Mammary epithelial cell (primary cell): ENCODE results near the gene RABGAP1L.

Experiments
- EZH2 ChIP-seq: IDR thresholded peaks from 2 replicates; pipeline ENCODE4 v1.6.1; 2012; ENCODE audit warnings: low read length, inconsistent platforms, borderline replicate concordance
- TF ChIP-seq, protein P1 (sequence below), 2 donors: IDR thresholded peaks in 1 of 2; conservative IDR thresholded peaks in 1 of 2; 2 replicates each; pipeline ENCODE4 v1.5.1; 2011 to 2012; ENCODE audit warnings: inconsistent platforms in 2 of 2, low read length in 2 of 2, mild to moderate bottlenecking in 2 of 2, control low read depth in 1 of 2, low read depth in 1 of 2; ENCODE audit not compliant: insufficient read depth in 1 of 2; ENCODE audit errors: extremely low read depth in 1 of 2

DNA sequence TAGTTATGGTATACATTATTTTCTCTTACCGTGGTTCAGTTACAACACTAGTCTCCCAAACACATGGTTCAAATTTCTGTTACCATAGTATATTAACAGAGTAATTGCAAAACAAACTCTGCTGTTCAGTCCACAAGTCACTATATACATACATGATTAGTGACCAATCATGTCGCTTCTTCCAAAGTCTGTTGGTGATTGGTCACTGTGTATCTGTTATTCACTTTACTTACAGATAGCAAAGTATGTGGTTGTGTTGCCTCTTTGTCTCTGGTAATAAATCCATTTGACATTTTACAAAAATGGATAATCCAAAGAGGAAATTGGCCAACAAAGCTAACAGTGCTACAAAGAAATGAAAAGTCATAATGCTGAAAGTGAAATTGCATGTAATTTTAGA, 107.2 kb downstream of the RABGAP1L start:
- TF ChIP-seq, protein P1, sequence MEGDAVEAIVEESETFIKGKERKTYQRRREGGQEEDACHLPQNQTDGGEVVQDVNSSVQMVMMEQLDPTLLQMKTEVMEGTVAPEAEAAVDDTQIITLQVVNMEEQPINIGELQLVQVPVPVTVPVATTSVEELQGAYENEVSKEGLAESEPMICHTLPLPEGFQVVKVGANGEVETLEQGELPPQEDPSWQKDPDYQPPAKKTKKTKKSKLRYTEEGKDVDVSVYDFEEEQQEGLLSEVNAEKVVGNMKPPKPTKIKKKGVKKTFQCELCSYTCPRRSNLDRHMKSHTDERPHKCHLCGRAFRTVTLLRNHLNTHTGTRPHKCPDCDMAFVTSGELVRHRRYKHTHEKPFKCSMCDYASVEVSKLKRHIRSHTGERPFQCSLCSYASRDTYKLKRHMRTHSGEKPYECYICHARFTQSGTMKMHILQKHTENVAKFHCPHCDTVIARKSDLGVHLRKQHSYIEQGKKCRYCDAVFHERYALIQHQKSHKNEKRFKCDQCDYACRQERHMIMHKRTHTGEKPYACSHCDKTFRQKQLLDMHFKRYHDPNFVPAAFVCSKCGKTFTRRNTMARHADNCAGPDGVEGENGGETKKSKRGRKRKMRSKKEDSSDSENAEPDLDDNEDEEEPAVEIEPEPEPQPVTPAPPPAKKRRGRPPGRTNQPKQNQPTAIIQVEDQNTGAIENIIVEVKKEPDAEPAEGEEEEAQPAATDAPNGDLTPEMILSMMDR (conservative IDR thresholded peaks at IDR 0.05 in 1 of 2, IDR thresholded peaks at IDR 0.05 in 1 of 2; ENCODE audit: extremely low read depth in 1 of 2, insufficient read depth in 1 of 2, low read depth in 1 of 2, low read length in 2 of 2), result no peak
- TF ChIP-seq EZH2, result no peak
